ENCODE results near the gene DCBLD2.

DNA sequence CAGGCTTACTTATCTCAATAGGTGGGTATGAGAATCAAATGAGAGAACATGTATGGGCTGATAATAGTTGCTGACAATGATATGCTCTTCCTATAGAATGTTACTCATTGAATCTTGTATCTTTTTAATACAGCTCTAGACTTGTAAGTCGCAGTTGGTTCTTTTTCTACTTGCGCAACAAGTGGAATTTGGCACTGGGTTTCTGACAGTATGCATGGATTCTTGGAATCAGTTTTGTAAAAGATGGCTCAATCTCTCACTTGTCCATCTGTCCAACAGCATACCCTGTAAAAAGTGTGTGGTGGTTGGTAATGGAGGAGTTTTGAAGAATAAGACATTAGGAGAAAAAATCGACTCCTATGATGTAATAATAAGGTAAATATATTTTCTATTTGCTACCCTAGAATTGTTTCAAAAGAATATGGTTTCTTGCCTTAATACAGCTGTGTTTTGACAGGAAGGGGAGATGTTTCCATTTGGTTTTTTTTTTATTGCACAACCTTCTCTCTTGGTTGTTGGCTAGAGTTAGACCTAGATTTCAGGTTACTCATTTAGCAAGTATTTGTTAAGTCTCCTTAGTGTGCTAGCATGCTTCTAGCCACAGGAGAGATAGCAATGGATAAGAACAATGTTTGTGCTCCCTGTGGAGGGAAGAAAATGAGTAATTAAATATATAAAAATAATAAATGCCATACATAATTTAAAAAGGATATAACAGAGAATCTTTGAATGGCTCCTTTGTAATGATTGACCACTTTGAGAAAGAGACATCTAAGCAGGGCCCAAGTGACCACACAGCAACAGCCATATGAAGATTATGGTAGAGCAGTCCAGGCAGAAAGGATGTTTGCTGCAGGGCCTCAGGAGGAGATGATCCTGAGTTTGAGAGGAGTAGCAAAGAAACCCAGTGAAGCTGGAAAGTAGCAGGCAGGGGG, 116.6 kb downstream of the DCBLD2 start:
- TF ChIP-seq, protein P1, sequence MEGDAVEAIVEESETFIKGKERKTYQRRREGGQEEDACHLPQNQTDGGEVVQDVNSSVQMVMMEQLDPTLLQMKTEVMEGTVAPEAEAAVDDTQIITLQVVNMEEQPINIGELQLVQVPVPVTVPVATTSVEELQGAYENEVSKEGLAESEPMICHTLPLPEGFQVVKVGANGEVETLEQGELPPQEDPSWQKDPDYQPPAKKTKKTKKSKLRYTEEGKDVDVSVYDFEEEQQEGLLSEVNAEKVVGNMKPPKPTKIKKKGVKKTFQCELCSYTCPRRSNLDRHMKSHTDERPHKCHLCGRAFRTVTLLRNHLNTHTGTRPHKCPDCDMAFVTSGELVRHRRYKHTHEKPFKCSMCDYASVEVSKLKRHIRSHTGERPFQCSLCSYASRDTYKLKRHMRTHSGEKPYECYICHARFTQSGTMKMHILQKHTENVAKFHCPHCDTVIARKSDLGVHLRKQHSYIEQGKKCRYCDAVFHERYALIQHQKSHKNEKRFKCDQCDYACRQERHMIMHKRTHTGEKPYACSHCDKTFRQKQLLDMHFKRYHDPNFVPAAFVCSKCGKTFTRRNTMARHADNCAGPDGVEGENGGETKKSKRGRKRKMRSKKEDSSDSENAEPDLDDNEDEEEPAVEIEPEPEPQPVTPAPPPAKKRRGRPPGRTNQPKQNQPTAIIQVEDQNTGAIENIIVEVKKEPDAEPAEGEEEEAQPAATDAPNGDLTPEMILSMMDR (conservative IDR thresholded peaks at IDR 0.05; ENCODE audit: low read length), result no peak
- TF ChIP-seq EZH2phosphoT487 (IDR thresholded peaks at IDR 0.05; ENCODE audit: borderline replicate concordance, low read depth, low read length), result no peak

All from OCI-LY7 (cell line).